ENCODE data around the gene CYB5R2.

- TF ChIP-seq CTCF (IDR thresholded peaks at IDR 0.05 in 4 of 5, conservative IDR thresholded peaks at IDR 0.05 in 1 of 5): no peak
- TF ChIP-seq POLR2A (IDR thresholded peaks at IDR 0.05): no peak
Measured at GRCh38 chr11:7621554-7621953, 51.7 kb downstream of the CYB5R2 start.
